ENCODE data around the gene CLDN22. TPM values are rescaled to one million over a fixed set of nuclear protein-coding genes. Genes with fewer than 3 reads are reported as not detected.
"Not testable (repeated sequence)": the region's sequence is repeated elsewhere in the genome, so short reads cannot be mapped to it uniquely, and the experiment has no call there.

The CLDN22 gene
- total RNA-seq, 4 donors from 2014 or later = not detected

GRCh38 chr4:183328832-183329231, 8.8 kb upstream of the CLDN22 start:
- Histone ChIP-seq H3K4me1 (no peaks in the 10 kb centered on the region), H3K4me3 (no peak overlapping the region), H3K9me3 (peaks cover 0 to 6% (median 0%) of the 10 kb centered on the region in 4 donors), H3K27ac (no peak overlapping the region), H3K36me3 (peaks cover 0 to 6% (median 0%) of the 10 kb centered on the region in 3 donors), H3K27me3 (no peaks in the 10 kb centered on the region)
- no peak for TF ChIP-seq EP300 (IDR thresholded peaks at IDR 0.05)
- no peak for TF ChIP-seq POLR2A (IDR thresholded peaks at IDR 0.05)
- no peak for TF ChIP-seq CTCF (IDR thresholded peaks at IDR 0.05)
- 45 to 51% methylated on average over 7 of the region's 7 CpGs for WGBS, 2 donors
- no peak for DNase-seq (ENCODE audit: low spot score in 2 of 2)

GRCh38 chr4:183327827-183328226, 7.8 kb upstream of the CLDN22 start:
- 91 to 98% methylated on average over 7 of the region's 7 CpGs for WGBS, 2 donors
- H3K4me3 ChIP-seq = no peak overlapping the region
- H3K4me1 ChIP-seq = no peaks in the 10 kb centered on the region
- no peak overlapping the region for H3K27ac ChIP-seq
- no peak for TF ChIP-seq CTCF (IDR thresholded peaks at IDR 0.05)
- peaks cover 0 to 6% (median 0%) of the 10 kb centered on the region in 3 donors for H3K36me3 ChIP-seq
- no peaks in the 10 kb centered on the region for H3K27me3 ChIP-seq
- DNase-seq (ENCODE audit: low spot score in 2 of 2) = no peak
- peaks cover 0 to 6% (median 0%) of the 10 kb centered on the region in 4 donors for H3K9me3 ChIP-seq

- Histone ChIP-seq H3K4me1 (no peaks in the 10 kb centered on the region), H3K9me3 (peaks cover 0 to 6% (median 0%) of the 10 kb centered on the region in 4 donors), H3K4me3 (no peak overlapping the region), H3K27ac (no peak overlapping the region), H3K36me3 (peaks cover 0 to 6% (median 0%) of the 10 kb centered on the region in 3 donors), H3K27me3 (no peaks in the 10 kb centered on the region)
- DNase-seq (ENCODE audit: low spot score in 2 of 2) = no peak
- 83 to 90% methylated on average over 2 of the region's 2 CpGs for WGBS, 2 donors
- no peak for TF ChIP-seq CTCF (IDR thresholded peaks at IDR 0.05)
- TF ChIP-seq POLR2A (IDR thresholded peaks at IDR 0.05) = no peak
- no peak for TF ChIP-seq EP300 (IDR thresholded peaks at IDR 0.05)
Measured at GRCh38 chr4:183326853-183327252, 6.8 kb upstream of the CLDN22 start.

GRCh38 chr4:183326387-183326786, 6.3 kb upstream of the CLDN22 start:
- H3K27me3 ChIP-seq; H3K27ac ChIP-seq; H3K4me3 ChIP-seq; DNase-seq (ENCODE audit: low spot score in 2 of 2); H3K9me3 ChIP-seq; H3K4me1 ChIP-seq; H3K36me3 ChIP-seq: not testable (repeated sequence)
- 83 to 87% methylated on average over 6 of the region's 6 CpGs for WGBS, 2 donors

GRCh38 chr4:183324619-183325018, 4.5 kb upstream of the CLDN22 start:
- TF ChIP-seq CTCF (IDR thresholded peaks at IDR 0.05) (no peak), POLR2A (IDR thresholded peaks at IDR 0.05) (no peak), EP300 (IDR thresholded peaks at IDR 0.05) (no peak)
- Histone ChIP-seq H3K36me3 (peaks cover 0 to 6% (median 0%) of the 10 kb centered on the region in 3 donors), H3K27me3 (no peaks in the 10 kb centered on the region), H3K27ac (no peak overlapping the region), H3K4me3 (no peak overlapping the region), H3K9me3 (peaks cover 0 to 5% (median 0%) of the 10 kb centered on the region in 4 donors), H3K4me1 (peaks cover 0 to 15% (median 4%) of the 10 kb centered on the region in 4 donors)
- 86 to 96% methylated on average over 5 to 7 of the region's 7 CpGs for WGBS, 2 donors
- DNase-seq (ENCODE audit: low spot score in 2 of 2) = no peak

GRCh38 chr4:183324056-183324455, 4.0 kb upstream of the CLDN22 start:
- 93 to 95% methylated on average over 11 of the region's 11 CpGs for WGBS, 2 donors
- H3K9me3 ChIP-seq; DNase-seq (ENCODE audit: low spot score in 2 of 2); H3K27me3 ChIP-seq; H3K36me3 ChIP-seq; H3K4me3 ChIP-seq; H3K27ac ChIP-seq: not testable (repeated sequence)
- peaks cover 0 to 15% (median 4%) of the 10 kb centered on the region in 4 donors for H3K4me1 ChIP-seq
